ENCODE measurements around the gene SH3RF2.

The SH3RF2 gene

DNA sequence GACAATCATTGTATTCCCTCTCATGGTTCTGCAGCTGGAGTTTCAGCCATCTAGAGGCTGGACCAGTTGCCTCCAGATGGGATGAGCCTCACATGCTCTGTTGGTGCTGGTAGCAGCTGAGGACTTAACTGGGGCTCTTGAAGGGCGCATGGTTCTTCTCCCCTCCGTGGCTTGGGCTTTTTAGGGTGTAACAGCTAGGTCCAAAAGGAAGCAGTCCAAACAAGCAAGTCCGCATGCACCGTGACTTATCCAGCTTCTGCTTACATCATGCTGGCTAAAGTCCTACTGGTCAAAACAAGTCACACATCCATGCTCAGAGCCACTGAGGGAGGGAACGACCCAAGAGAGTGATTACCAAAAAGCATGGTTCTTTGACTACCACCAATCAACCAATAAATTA lies 31.6 kb upstream of the SH3RF2 start:
- H3K9me3 ChIP-seq (ENCODE audit: control insufficient read depth, low read length): no peaks in the 10 kb centered on the region
- H3K27ac ChIP-seq (ENCODE audit: insufficient read depth, low read length, poor library complexity, severe bottlenecking): no peak overlapping the region
- no peaks in the 10 kb centered on the region for H3K27me3 ChIP-seq (replicated peaks; ENCODE audit: control insufficient read depth, insufficient read depth, low read length, poor library complexity, severe bottlenecking)
- no peaks in the 10 kb centered on the region for H3K4me1 ChIP-seq (ENCODE audit: control insufficient read depth, insufficient read depth, low read length, poor library complexity, severe bottlenecking)
- DNase-seq: no peak
- no peak overlapping the region for H3K4me3 ChIP-seq (ENCODE audit: insufficient read depth, low read depth, low read length, poor library complexity, severe bottlenecking)
- no peaks in the 10 kb centered on the region for H3K36me3 ChIP-seq (ENCODE audit: control insufficient read depth, insufficient read depth, low read length)

DNA sequence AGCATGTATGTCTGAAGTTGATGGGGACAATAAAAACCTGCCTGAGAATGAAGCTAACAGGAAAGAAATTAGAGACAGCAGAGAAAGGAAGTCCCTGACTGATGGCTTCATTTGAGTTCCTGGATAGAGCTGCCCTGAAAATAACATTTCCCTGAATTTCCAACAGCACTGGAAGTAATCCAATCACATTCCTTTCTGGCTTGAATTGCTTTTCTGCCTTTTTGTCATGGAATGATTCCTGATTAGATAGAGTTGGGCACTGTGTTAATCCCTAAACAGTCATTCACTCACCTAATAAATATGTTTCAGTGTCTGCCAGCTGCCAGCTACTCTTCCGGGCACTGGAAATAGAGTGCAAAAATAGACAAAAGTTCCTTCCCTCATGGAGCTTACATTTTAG lies 30.0 kb upstream of the SH3RF2 start:
- H3K27me3 ChIP-seq (replicated peaks; ENCODE audit: control insufficient read depth, insufficient read depth, low read length, poor library complexity, severe bottlenecking): no peaks in the 10 kb centered on the region
- H3K36me3 ChIP-seq (ENCODE audit: control insufficient read depth, insufficient read depth, low read length): no peaks in the 10 kb centered on the region
- no peak overlapping the region for H3K4me3 ChIP-seq (ENCODE audit: insufficient read depth, low read depth, low read length, poor library complexity, severe bottlenecking)
- H3K27ac ChIP-seq (ENCODE audit: insufficient read depth, low read length, poor library complexity, severe bottlenecking): no peak overlapping the region
- no peak for DNase-seq
- H3K4me1 ChIP-seq (ENCODE audit: control insufficient read depth, insufficient read depth, low read length, poor library complexity, severe bottlenecking): no peaks in the 10 kb centered on the region
- no peaks in the 10 kb centered on the region for H3K9me3 ChIP-seq (ENCODE audit: control insufficient read depth, low read length)

DNA sequence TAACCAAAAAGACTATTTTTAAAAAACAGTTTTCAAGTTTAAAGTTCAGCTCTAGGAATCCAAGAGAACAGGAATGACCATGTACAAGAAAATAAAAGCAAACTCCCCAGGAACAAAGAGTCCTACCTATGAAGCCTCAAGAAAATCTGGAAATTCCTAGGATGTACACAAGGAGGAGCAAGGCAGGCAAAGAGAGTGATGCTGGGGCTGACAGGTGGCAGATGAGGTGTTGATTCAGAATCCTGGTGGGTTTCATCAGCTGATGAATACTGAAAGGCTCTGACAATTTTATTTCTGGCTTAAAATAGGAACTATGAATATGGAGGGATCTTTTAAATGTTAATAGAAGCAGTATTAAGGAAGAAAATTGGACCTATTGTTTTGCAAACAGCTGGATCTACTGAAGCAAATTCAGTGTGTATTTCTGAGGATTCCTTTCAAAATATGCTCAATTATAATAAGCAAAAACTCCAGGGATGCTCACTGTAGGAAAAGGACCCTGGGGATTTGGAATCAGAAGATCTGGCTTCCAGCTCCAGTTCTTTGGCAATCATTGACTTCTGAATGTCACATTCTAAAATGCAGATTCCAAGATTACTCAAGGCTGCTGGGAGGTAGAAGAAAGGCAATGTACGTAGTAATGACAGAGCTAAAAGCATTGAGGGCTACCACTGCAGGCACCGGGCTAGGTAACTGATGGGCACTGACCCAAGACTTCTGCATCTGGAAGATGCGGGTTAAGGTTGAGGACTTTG lies 28.0 kb upstream of the SH3RF2 start:
- H3K4me1 ChIP-seq (ENCODE audit: control insufficient read depth, insufficient read depth, low read length, poor library complexity, severe bottlenecking): no peaks in the 10 kb centered on the region
- no peaks in the 10 kb centered on the region for H3K36me3 ChIP-seq (ENCODE audit: control insufficient read depth, insufficient read depth, low read length)
- no peak for DNase-seq
- H3K27ac ChIP-seq (ENCODE audit: insufficient read depth, low read length, poor library complexity, severe bottlenecking): no peak overlapping the region
- no peak overlapping the region for H3K4me3 ChIP-seq (ENCODE audit: insufficient read depth, low read depth, low read length, poor library complexity, severe bottlenecking)
- H3K9me3 ChIP-seq (ENCODE audit: control insufficient read depth, low read length): no peaks in the 10 kb centered on the region
- no peaks in the 10 kb centered on the region for H3K27me3 ChIP-seq (replicated peaks; ENCODE audit: control insufficient read depth, insufficient read depth, low read length, poor library complexity, severe bottlenecking)

DNA sequence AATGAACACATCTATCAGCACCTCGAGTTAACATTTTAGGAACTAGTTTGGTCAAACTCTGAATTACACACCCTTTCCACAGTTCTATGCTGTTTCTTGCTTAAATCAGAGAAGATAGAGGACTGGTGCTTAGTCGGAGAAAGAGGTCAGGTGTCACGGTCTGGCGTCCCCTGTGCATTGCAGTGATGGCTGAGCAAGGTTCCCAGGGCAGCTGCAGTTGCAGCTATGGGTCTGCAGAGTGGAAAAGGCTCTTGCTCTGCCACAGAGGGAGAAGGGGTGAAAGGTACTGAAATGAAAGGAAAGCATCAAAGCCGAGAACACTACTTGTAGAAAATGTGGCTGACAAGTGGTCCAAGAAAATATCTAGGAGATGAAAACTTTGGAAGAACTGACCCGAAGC lies 25.2 kb upstream of the SH3RF2 start:
- H3K36me3 ChIP-seq (ENCODE audit: control insufficient read depth, insufficient read depth, low read length): no peaks in the 10 kb centered on the region
- H3K4me1 ChIP-seq (ENCODE audit: control insufficient read depth, insufficient read depth, low read length, poor library complexity, severe bottlenecking): no peaks in the 10 kb centered on the region
- no peaks in the 10 kb centered on the region for H3K27me3 ChIP-seq (replicated peaks; ENCODE audit: control insufficient read depth, insufficient read depth, low read length, poor library complexity, severe bottlenecking)
- no peak overlapping the region for H3K4me3 ChIP-seq (ENCODE audit: insufficient read depth, low read depth, low read length, poor library complexity, severe bottlenecking)
- no peak for DNase-seq
- H3K9me3 ChIP-seq (ENCODE audit: control insufficient read depth, low read length): no peaks in the 10 kb centered on the region
- H3K27ac ChIP-seq (ENCODE audit: insufficient read depth, low read length, poor library complexity, severe bottlenecking): no peak overlapping the region

DNA sequence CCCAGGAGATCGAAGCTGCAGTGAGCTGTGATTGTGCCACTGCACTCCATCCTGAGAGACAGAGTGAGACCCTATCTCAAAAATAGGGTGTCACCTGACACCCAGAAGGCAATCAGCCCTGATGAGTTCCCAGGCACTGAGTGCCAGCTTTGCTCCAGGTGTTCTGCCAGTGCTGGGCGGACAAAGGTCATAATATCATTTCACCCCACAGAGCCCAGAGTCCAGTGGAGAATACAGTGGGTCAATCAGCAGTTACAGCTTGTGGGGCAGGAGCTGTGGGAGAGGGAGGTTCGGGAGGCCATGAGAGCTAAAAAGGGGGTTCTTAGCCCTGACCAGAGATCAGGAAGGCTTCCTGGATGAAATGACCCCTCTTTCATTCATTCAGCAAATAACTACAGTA lies 24.4 kb upstream of the SH3RF2 start:
- no peaks in the 10 kb centered on the region for H3K36me3 ChIP-seq (ENCODE audit: control insufficient read depth, insufficient read depth, low read length)
- H3K9me3 ChIP-seq (ENCODE audit: control insufficient read depth, low read length): no peaks in the 10 kb centered on the region
- DNase-seq: no peak
- H3K4me3 ChIP-seq (ENCODE audit: insufficient read depth, low read depth, low read length, poor library complexity, severe bottlenecking): no peak overlapping the region
- no peaks in the 10 kb centered on the region for H3K27me3 ChIP-seq (replicated peaks; ENCODE audit: control insufficient read depth, insufficient read depth, low read length, poor library complexity, severe bottlenecking)
- H3K27ac ChIP-seq (ENCODE audit: insufficient read depth, low read length, poor library complexity, severe bottlenecking): no peak overlapping the region
- no peaks in the 10 kb centered on the region for H3K4me1 ChIP-seq (ENCODE audit: control insufficient read depth, insufficient read depth, low read length, poor library complexity, severe bottlenecking)

DNA sequence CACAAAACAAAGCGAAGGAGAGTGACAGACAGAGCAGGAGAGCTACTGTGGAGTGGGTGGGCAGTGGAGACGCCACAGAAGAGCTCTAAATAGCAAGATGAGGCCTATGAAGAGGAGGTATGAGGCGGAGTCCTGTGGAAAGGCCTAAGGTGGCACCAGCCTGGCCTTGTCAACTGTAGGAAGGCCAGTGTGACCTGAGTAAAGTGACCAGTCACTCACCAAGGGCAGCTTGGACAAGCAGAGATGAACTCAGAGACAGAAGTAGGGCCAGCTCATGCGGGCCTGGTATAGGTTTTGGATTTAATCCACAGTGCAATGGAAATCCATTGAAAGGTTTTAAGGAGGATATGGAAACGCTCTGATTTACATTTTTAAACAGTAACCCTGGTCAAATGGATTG lies 23.8 kb upstream of the SH3RF2 start:
- no peak overlapping the region for H3K4me3 ChIP-seq (ENCODE audit: insufficient read depth, low read depth, low read length, poor library complexity, severe bottlenecking)
- no peak overlapping the region for H3K27ac ChIP-seq (ENCODE audit: insufficient read depth, low read length, poor library complexity, severe bottlenecking)

DNA sequence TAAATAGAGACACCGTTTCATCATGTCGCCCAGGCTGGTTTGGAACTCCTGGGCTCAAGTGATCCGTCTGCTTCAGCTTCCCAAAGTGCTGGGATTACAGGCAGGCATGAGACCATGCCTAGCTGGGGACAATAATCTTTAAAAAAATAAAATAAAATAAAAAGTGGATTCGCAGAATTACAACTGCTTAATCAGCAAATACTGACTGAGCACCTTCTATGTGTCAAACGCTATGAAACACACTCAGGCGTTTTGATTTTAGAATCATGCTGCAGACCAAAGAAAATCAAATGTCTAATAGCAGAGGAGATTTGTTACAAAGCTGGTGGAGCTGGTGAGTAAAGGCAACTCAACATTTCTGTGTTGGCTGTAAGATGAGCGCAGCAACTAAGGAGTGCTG lies 22.7 kb upstream of the SH3RF2 start:
- Histone ChIP-seq H3K27ac (ENCODE audit: insufficient read depth, low read length, poor library complexity, severe bottlenecking) (no peak overlapping the region), H3K27me3 (replicated peaks; ENCODE audit: control insufficient read depth, insufficient read depth, low read length, poor library complexity, severe bottlenecking) (no peaks in the 10 kb centered on the region), H3K4me3 (ENCODE audit: insufficient read depth, low read depth, low read length, poor library complexity, severe bottlenecking) (no peak overlapping the region), H3K9me3 (ENCODE audit: control insufficient read depth, low read length) (no peaks in the 10 kb centered on the region), H3K36me3 (ENCODE audit: control insufficient read depth, insufficient read depth, low read length) (no peaks in the 10 kb centered on the region), H3K4me1 (ENCODE audit: control insufficient read depth, insufficient read depth, low read length, poor library complexity, severe bottlenecking) (no peaks in the 10 kb centered on the region)
- no peak for DNase-seq

More for the DNA sequence above, 23.8 kb upstream of the SH3RF2 start:
- H3K9me3 ChIP-seq (ENCODE audit: control insufficient read depth, low read length): no peaks in the 10 kb centered on the region
- no peaks in the 10 kb centered on the region for H3K36me3 ChIP-seq (ENCODE audit: control insufficient read depth, insufficient read depth, low read length)
- no peak for DNase-seq
- no peaks in the 10 kb centered on the region for H3K27me3 ChIP-seq (replicated peaks; ENCODE audit: control insufficient read depth, insufficient read depth, low read length, poor library complexity, severe bottlenecking)
- H3K4me1 ChIP-seq (ENCODE audit: control insufficient read depth, insufficient read depth, low read length, poor library complexity, severe bottlenecking): no peaks in the 10 kb centered on the region

DNA sequence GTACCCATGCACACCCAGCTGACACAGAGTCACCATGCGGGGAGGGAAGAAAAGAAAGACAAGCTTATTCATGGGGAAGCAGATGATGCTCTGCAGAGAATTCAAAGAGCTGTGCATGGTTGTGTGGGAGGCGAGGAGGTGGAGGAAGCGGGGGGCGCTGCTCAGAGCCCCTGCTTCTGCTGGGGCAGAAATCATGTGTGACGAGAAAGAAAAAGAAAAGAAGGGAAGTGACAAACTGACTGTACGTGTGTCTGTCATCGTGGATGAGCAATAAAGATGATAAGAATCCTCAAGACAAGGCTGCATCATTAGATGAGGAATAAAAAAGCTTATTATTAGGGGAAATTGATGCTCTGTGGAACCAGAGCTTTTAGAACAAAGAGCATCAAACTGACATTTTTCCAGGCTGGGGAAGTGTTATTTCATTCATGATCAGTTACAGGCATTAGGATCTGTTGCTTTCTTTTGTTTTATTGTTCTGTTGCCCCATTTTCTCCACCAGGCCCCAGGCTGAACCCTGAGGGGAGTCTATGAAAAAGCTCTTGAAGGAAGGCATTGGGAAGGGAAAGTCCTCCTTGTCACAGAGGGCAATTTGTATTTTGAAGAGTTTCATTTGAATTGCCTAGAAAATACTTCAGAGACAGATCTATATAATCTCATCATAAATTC lies 20.3 kb upstream of the SH3RF2 start:
- Histone ChIP-seq H3K36me3 (ENCODE audit: control insufficient read depth, insufficient read depth, low read length) (no peaks in the 10 kb centered on the region), H3K4me1 (ENCODE audit: control insufficient read depth, insufficient read depth, low read length, poor library complexity, severe bottlenecking) (no peaks in the 10 kb centered on the region), H3K27ac (ENCODE audit: insufficient read depth, low read length, poor library complexity, severe bottlenecking) (no peak overlapping the region), H3K27me3 (replicated peaks; ENCODE audit: control insufficient read depth, insufficient read depth, low read length, poor library complexity, severe bottlenecking) (no peaks in the 10 kb centered on the region), H3K9me3 (ENCODE audit: control insufficient read depth, low read length) (no peaks in the 10 kb centered on the region), H3K4me3 (ENCODE audit: insufficient read depth, low read depth, low read length, poor library complexity, severe bottlenecking) (no peak overlapping the region)
- DNase-seq: no peak

DNA sequence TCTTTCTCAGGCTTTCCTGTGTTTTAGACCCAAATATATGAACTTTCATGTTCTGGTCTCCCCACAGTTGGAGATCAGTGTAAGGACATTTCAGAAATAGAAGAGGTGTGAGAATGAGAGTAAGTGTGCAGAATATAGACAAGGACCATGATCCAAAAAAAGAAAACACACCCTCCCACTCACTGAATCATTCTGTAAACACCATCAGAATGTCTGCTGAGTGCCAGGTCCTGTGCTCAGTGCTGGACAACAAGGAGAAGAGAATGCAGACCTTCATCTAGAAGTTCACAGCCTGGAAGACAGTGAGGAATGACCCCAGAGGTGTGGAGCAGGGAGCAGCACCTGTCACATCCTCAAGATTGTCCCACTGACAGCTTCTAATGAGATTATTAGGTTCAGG lies 19.1 kb upstream of the SH3RF2 start:
- Histone ChIP-seq H3K4me3 (ENCODE audit: insufficient read depth, low read depth, low read length, poor library complexity, severe bottlenecking) (no peak overlapping the region), H3K27ac (ENCODE audit: insufficient read depth, low read length, poor library complexity, severe bottlenecking) (no peak overlapping the region), H3K4me1 (ENCODE audit: control insufficient read depth, insufficient read depth, low read length, poor library complexity, severe bottlenecking) (no peaks in the 10 kb centered on the region), H3K9me3 (ENCODE audit: control insufficient read depth, low read length) (no peaks in the 10 kb centered on the region), H3K36me3 (ENCODE audit: control insufficient read depth, insufficient read depth, low read length) (no peaks in the 10 kb centered on the region), H3K27me3 (replicated peaks; ENCODE audit: control insufficient read depth, insufficient read depth, low read length, poor library complexity, severe bottlenecking) (no peaks in the 10 kb centered on the region)
- DNase-seq: no peak

DNA sequence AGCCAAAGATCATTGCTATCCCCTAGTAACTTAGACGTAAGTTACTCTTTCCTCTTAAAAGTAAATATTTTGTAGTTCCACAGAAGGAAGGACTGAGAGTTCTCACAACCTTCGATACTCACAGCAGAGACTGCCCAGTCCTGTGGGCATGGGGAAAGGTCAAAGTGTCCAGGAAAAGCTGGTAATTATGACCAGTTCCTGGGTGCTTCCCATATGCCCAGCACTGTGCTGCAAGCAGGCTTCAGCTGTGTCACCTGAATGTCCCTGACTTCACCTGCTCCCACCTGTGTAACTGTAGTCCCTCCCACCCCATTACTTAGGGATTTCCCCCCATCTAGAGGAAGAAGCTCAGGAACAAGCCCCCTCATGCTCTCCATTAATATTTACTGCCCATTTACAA lies 18.0 kb upstream of the SH3RF2 start:
- no peak for DNase-seq
- no peaks in the 10 kb centered on the region for H3K9me3 ChIP-seq (ENCODE audit: control insufficient read depth, low read length)
- H3K36me3 ChIP-seq (ENCODE audit: control insufficient read depth, insufficient read depth, low read length): no peaks in the 10 kb centered on the region
- no peak overlapping the region for H3K4me3 ChIP-seq (ENCODE audit: insufficient read depth, low read depth, low read length, poor library complexity, severe bottlenecking)
- no peaks in the 10 kb centered on the region for H3K4me1 ChIP-seq (ENCODE audit: control insufficient read depth, insufficient read depth, low read length, poor library complexity, severe bottlenecking)
- H3K27me3 ChIP-seq (replicated peaks; ENCODE audit: control insufficient read depth, insufficient read depth, low read length, poor library complexity, severe bottlenecking): no peaks in the 10 kb centered on the region
- no peak overlapping the region for H3K27ac ChIP-seq (ENCODE audit: insufficient read depth, low read length, poor library complexity, severe bottlenecking)

Data from effector memory CD4-positive, alpha-beta T cell (primary cell).